ENCODE data around the gene GEMIN2. TPM values are rescaled to one million over a fixed set of nuclear protein-coding genes. Genes with fewer than 3 reads are reported as not detected.

GEMIN2 gene
- total RNA-seq, 4 donors from 2014 or later, result 15.3 to 33.0 (median 20.2) TPM

GRCh38 chr14:39085933-39086332 is 28.2 kb upstream of the GEMIN2 start:
- Histone ChIP-seq H3K36me3 (peaks cover 0 to 98% of the 10 kb centered on the region in 2 donors), H3K9me3 (no peaks in the 10 kb centered on the region), H3K27ac (no peak overlapping the region), H3K4me1 (no peaks in the 10 kb centered on the region), H3K27me3 (no peaks in the 10 kb centered on the region), H3K4me3 (no peak overlapping the region)
- ATAC-seq, result no peak
- WGBS, 2 donors (ENCODE audit: low coverage in 1 of 2), result 69 to 85% methylated on average over 7 of the region's 7 CpGs
- TF ChIP-seq POLR2A (IDR thresholded peaks at IDR 0.05), result no peak
- no peak for TF ChIP-seq POLR2AphosphoS5 (IDR thresholded peaks at IDR 0.05)
- no peak for TF ChIP-seq CTCF (IDR thresholded peaks at IDR 0.05)
- no peak for TF ChIP-seq EP300 (IDR thresholded peaks at IDR 0.05)

GRCh38 chr14:39087493-39087892 is 26.6 kb upstream of the GEMIN2 start:
- no peak for TF ChIP-seq POLR2AphosphoS5 (IDR thresholded peaks at IDR 0.05)
- no peak for TF ChIP-seq CTCF (IDR thresholded peaks at IDR 0.05)
- TF ChIP-seq POLR2A (IDR thresholded peaks at IDR 0.05), result no peak
- TF ChIP-seq EP300 (IDR thresholded peaks at IDR 0.05), result no peak
- no peak for ATAC-seq
- WGBS, 2 donors (ENCODE audit: low coverage in 1 of 2), result 91 to 92% methylated on average over 2 of the region's 2 CpGs
- H3K4me3 ChIP-seq, result no peak overlapping the region
- no peaks in the 10 kb centered on the region for H3K9me3 ChIP-seq
- H3K4me1 ChIP-seq, result no peaks in the 10 kb centered on the region
- peaks cover 0 to 98% of the 10 kb centered on the region in 2 donors for H3K36me3 ChIP-seq
- H3K27me3 ChIP-seq, result no peaks in the 10 kb centered on the region
- no peak overlapping the region for H3K27ac ChIP-seq

- Histone ChIP-seq H3K27ac (no peak overlapping the region), H3K9me3 (no peaks in the 10 kb centered on the region), H3K27me3 (no peaks in the 10 kb centered on the region), H3K36me3 (peaks cover 0 to 96% of the 10 kb centered on the region in 2 donors), H3K4me3 (no peak overlapping the region), H3K4me1 (peaks cover 0 to 8% (median 0%) of the 10 kb centered on the region in 3 donors)
- ATAC-seq, result no peak
- TF ChIP-seq EP300 (IDR thresholded peaks at IDR 0.05), result no peak
- no peak for TF ChIP-seq POLR2A (IDR thresholded peaks at IDR 0.05)
- no peak for TF ChIP-seq CTCF (IDR thresholded peaks at IDR 0.05)
- no peak for TF ChIP-seq POLR2AphosphoS5 (IDR thresholded peaks at IDR 0.05)
- WGBS, 2 donors (ENCODE audit: low coverage in 1 of 2), result 74 to 94% methylated on average over 3 of the region's 4 CpGs
Measured at GRCh38 chr14:39090548-39091111, 23.5 kb upstream of the GEMIN2 start.

GRCh38 chr14:39091716-39092115 is 22.4 kb upstream of the GEMIN2 start:
- Histone ChIP-seq H3K36me3 (peaks cover 0 to 92% of the 10 kb centered on the region in 2 donors), H3K9me3 (no peaks in the 10 kb centered on the region), H3K27me3 (no peaks in the 10 kb centered on the region), H3K4me1 (peaks cover 0 to 14% (median 0%) of the 10 kb centered on the region in 3 donors), H3K4me3 (no peak overlapping the region), H3K27ac (no peak overlapping the region)
- no peak for ATAC-seq
- WGBS, 2 donors (ENCODE audit: low coverage in 1 of 2), result 80 to 82% methylated on average over 1 of the region's 1 CpG
- no peak for TF ChIP-seq POLR2A (IDR thresholded peaks at IDR 0.05)

GRCh38 chr14:39094515-39094914 is 19.6 kb upstream of the GEMIN2 start:
- no peaks in the 10 kb centered on the region for H3K27me3 ChIP-seq
- H3K4me1 ChIP-seq, result peaks cover 0 to 40% (median 0%) of the 10 kb centered on the region in 3 donors
- TF ChIP-seq POLR2A (IDR thresholded peaks at IDR 0.05), result no peak
- TF ChIP-seq EP300 (IDR thresholded peaks at IDR 0.05), result no peak
- no peak for TF ChIP-seq CTCF (IDR thresholded peaks at IDR 0.05)
- TF ChIP-seq POLR2AphosphoS5 (IDR thresholded peaks at IDR 0.05), result no peak
- 39 to 76% methylated on average over 2 of the region's 3 CpGs for WGBS, 2 donors (ENCODE audit: low coverage in 1 of 2)
- no peaks in the 10 kb centered on the region for H3K9me3 ChIP-seq
- ATAC-seq, result no peak
- H3K4me3 ChIP-seq, result no peak overlapping the region
- H3K27ac ChIP-seq, result no peak overlapping the region
- H3K36me3 ChIP-seq, result peaks cover 0 to 65% of the 10 kb centered on the region in 2 donors

Measured in gastroesophageal sphincter (tissue), 4 donors.